ENCODE measurements around the gene DGKB. TPM values are rescaled to one million over a fixed set of nuclear protein-coding genes. Genes with fewer than 3 reads are reported as not detected.

DGKB gene
- total RNA-seq, 1 experiment from 2014 or later = 1.9 TPM

GRCh38 chr7:14148974-14149373 lies 753.6 kb downstream of the DGKB start (continued):
- TF ChIP-seq ATF2 (CRISPR knock-in tag; IDR thresholded peaks at IDR 0.05; ENCODE audit: borderline replicate concordance, low read depth) (no peak), ZNF396 (CRISPR knock-in tag; IDR thresholded peaks at IDR 0.05; ENCODE audit: borderline replicate concordance) (no peak), ERG (CRISPR knock-in tag; IDR thresholded peaks at IDR 0.05) (no peak), GABPB1 (CRISPR knock-in tag; IDR thresholded peaks at IDR 0.05) (no peak), IRF2 (CRISPR knock-in tag; IDR thresholded peaks at IDR 0.05; ENCODE audit: borderline replicate concordance, low read depth) (no peak), FOXP4 (CRISPR knock-in tag; IDR thresholded peaks at IDR 0.05) (no peak), ZNF232 (CRISPR knock-in tag; IDR thresholded peaks at IDR 0.05) (no peak)

GRCh38 chr7:14147532-14147931 lies 755.0 kb downstream of the DGKB start:
- H3K4me1 Mint-ChIP-seq = peaks cover 14% of the 10 kb centered on the region

More at GRCh38 chr7:14147532-14147931, 755.0 kb downstream of the DGKB start:
- no peak overlapping the region for H3K27ac Mint-ChIP-seq
- no peaks in the 10 kb centered on the region for H3K27me3 Mint-ChIP-seq (ENCODE audit: low read depth)
- ATAC-seq (no peak), DNase-seq (ENCODE audit: low spot score) (no peak)
- no peaks in the 10 kb centered on the region for H3K36me3 Mint-ChIP-seq
- CTCF ChIA-PET = no interaction called here
- H3K9me3 Mint-ChIP-seq = no peaks in the 10 kb centered on the region
- H3K4me3 Mint-ChIP-seq = no peak overlapping the region
- TF ChIP-seq ZBTB21 (CRISPR knock-in tag; IDR thresholded peaks at IDR 0.05; ENCODE audit: borderline replicate concordance) = no peak
- no peak for TF ChIP-seq IRF2 (CRISPR knock-in tag; IDR thresholded peaks at IDR 0.05; ENCODE audit: borderline replicate concordance, low read depth)
- TF ChIP-seq ARID4B (CRISPR knock-in tag; IDR thresholded peaks at IDR 0.05; ENCODE audit: borderline replicate concordance) = no peak
- TF ChIP-seq ATF3 (CRISPR knock-in tag; conservative IDR thresholded peaks at IDR 0.05) = no peak
- TF ChIP-seq ZNF138 (CRISPR knock-in tag; conservative IDR thresholded peaks at IDR 0.05) = no peak
- TF ChIP-seq ZNF219 (CRISPR knock-in tag; IDR thresholded peaks at IDR 0.05; ENCODE audit: borderline replicate concordance) = no peak
- no peak for TF ChIP-seq CBFB (CRISPR knock-in tag; IDR thresholded peaks at IDR 0.05; ENCODE audit: low read depth)
- no peak for TF ChIP-seq ETV6 (CRISPR knock-in tag; IDR thresholded peaks at IDR 0.05)
- no peak for TF ChIP-seq SMAD4 (CRISPR knock-in tag; IDR thresholded peaks at IDR 0.05)
- no peak for TF ChIP-seq E2F4 (CRISPR knock-in tag; IDR thresholded peaks at IDR 0.05; ENCODE audit: borderline replicate concordance, low read depth)
- POLR2A ChIA-PET = no interaction called here
